Right atrium auricular region (tissue), 2 donors: ENCODE measurements around the gene BCAS4. TPM values are rescaled to one million over a fixed set of nuclear protein-coding genes. Genes with fewer than 3 reads are reported as not detected.

Experiments used
- DNase-seq: peaks from one replicate; pipeline ENCODE4 v3.0.0-alpha.2; 2019; ENCODE audit warnings: low spot score
- H3K27ac ChIP-seq, 2 donors: fragments of 200-600 bp; sonication (generic); 1 replicate in 1 of 2; 2 replicates in 1 of 2; pipeline ENCODE4 v1.5.1; 2016 to 2019
- H3K27me3 ChIP-seq, 2 donors: fragments of 200-600 bp; sonication (generic); one replicate each; pipeline versions ENCODE4 v1.5.1 to v1.6.0; 2017 to 2019
- H3K36me3 ChIP-seq: fragments of 200-600 bp; sonication (generic); one replicate; pipeline ENCODE4 v1.5.1; 2016
- H3K4me1 ChIP-seq, 2 donors: fragments of 200-600 bp; sonication (generic); one replicate each; pipeline versions ENCODE4 v1.5.1 to v1.6.0; 2017 to 2019
- H3K4me3 ChIP-seq, 2 donors: fragments of 200-600 bp; sonication (generic); 1 replicate in 1 of 2; 2 replicates in 1 of 2; pipeline ENCODE4 v1.5.1; 2017 to 2019; ENCODE audit warnings: mild to moderate bottlenecking in 1 of 2, moderate library complexity in 1 of 2
- H3K9me3 ChIP-seq, 2 donors: fragments of 200-600 bp; sonication (generic); one replicate each; pipeline ENCODE4 v1.5.1; 2019
- total RNA-seq, 2 donors: library from RNA; depleted of rRNA; stranded (reverse); fragments of >200 nt; gene quantifications; one replicate each; pipeline ENCODE4 v1.1.0, GENCODE V29; 2016
- TF ChIP-seq, protein P1 (sequence below), 2 donors: fragments of 200-600 bp; sonication (generic); IDR thresholded peaks; one replicate each; pipeline ENCODE4 v1.5.1; 2019; ENCODE audit warnings: antibody characterized with exemption in 2 of 2

Gene BCAS4
- total RNA-seq, 2 donors from 2014 or later = 1.5 to 2.2 TPM

DNA sequence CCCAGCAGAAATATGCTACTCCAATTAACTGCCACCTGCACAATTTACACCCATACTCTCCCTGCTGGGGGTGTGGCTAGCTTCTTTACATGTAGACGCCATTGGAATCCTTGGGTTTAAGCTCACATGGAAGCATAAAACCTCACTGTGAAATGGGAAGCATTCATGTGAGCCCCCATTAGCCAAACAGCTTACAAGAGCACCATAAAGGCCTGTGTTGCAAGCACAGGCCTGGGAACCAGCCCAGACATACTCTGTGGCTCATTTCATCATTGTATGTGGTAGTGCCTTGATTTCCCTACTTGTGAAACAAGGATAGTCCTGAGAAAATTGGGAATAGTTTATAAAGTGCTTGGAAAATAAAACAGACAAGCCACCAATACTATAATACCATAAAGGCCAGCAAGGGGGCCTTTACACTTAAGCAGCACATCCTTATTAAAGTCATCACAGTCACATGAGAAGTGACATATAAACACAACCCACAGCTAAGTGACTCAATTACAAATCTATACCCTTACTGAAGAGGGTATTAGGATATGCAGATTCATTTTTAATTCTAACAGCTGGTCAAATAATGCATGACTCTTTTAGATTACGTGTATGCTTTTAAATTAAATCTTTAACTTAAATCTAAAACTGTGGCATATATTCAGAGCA, 129.5 kb downstream of the BCAS4 start:
- Histone ChIP-seq H3K36me3 (no peaks in the 10 kb centered on the region), H3K4me1 (peaks cover 0 to 79% of the 10 kb centered on the region in 2 donors), H3K4me3 (no peak overlapping the region), H3K27ac (no peak overlapping the region), H3K27me3 (no peaks in the 10 kb centered on the region), H3K9me3 (no peaks in the 10 kb centered on the region)
- DNase-seq = no peak
- TF ChIP-seq, protein P1, sequence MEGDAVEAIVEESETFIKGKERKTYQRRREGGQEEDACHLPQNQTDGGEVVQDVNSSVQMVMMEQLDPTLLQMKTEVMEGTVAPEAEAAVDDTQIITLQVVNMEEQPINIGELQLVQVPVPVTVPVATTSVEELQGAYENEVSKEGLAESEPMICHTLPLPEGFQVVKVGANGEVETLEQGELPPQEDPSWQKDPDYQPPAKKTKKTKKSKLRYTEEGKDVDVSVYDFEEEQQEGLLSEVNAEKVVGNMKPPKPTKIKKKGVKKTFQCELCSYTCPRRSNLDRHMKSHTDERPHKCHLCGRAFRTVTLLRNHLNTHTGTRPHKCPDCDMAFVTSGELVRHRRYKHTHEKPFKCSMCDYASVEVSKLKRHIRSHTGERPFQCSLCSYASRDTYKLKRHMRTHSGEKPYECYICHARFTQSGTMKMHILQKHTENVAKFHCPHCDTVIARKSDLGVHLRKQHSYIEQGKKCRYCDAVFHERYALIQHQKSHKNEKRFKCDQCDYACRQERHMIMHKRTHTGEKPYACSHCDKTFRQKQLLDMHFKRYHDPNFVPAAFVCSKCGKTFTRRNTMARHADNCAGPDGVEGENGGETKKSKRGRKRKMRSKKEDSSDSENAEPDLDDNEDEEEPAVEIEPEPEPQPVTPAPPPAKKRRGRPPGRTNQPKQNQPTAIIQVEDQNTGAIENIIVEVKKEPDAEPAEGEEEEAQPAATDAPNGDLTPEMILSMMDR (IDR thresholded peaks at IDR 0.05) = no peak

DNA sequence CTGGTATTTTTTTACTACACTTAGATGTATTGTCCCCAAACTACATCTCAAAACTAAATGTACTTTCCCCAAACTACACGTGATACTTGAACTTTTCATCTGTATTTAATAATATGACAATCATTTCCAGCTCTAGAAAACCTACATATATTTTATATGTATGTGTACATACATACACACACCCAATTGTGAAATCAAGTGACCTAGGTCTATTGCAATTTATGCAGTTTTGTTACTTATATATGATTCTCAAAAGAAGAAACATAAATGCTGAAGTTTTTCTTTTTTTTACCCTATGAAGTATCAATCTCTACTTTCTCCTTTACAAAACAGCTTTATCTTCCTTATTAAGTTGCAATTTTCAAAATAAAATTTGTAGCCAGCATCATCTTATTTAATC, 131.7 kb downstream of the BCAS4 start:
- Histone ChIP-seq H3K4me3 (no peak overlapping the region), H3K36me3 (no peaks in the 10 kb centered on the region), H3K4me1 (peaks cover 0 to 71% of the 10 kb centered on the region in 2 donors), H3K27ac (no peak overlapping the region), H3K9me3 (no peaks in the 10 kb centered on the region), H3K27me3 (no peaks in the 10 kb centered on the region)
- DNase-seq = no peak
- TF ChIP-seq, protein P1 (IDR thresholded peaks at IDR 0.05) = no peak

Other genes starting within 250 kb of the BCAS4 start
- 1 to 10 TPM; 2.9 to 4.7 TPM for gene RIPOR3, start 103.5 kb upstream of the BCAS4 start, total RNA-seq
- gene PARD6B, start 63.5 kb upstream of the BCAS4 start, total RNA-seq = 1 to 10 TPM; 4.4 to 5.9 TPM
- gene ADNP, start 136.4 kb downstream of the BCAS4 start, total RNA-seq = 10 to 100 TPM; 23.7 to 34.3 TPM
- gene DPM1, start 163.5 kb downstream of the BCAS4 start, total RNA-seq = 10 to 100 TPM; 35.0 to 78.1 TPM
- 1 to 10 TPM; 2.9 to 3.1 TPM for gene MOCS3, start 163.8 kb downstream of the BCAS4 start, total RNA-seq
- 1 to 10 TPM in 1 of 2 donors, under 1 TPM in 1; 0.70 to 2.3 TPM for gene KCNG1, start 228.0 kb downstream of the BCAS4 start, total RNA-seq